Mesothelial cell of epicardium (in vitro differentiated cells): Measurements from ENCODE around the gene ECHDC3. TPM values are rescaled to one million over a fixed set of nuclear protein-coding genes. Genes with fewer than 3 reads are reported as not detected.

Experiments
- DNase-seq, 2 experiments: peaks; one replicate each; pipeline ENCODE4 v3.0.0; 2021; ENCODE audit warnings: low spot score in 2 of 2; ENCODE audit not compliant: unreplicated experiment in 2 of 2
- H3K27ac Mint-ChIP-seq: 2 replicates; pipeline ENCODE4 v1.8.0; 2021; ENCODE audit warnings: mixed read lengths
- H3K27me3 Mint-ChIP-seq: 2 replicates; pipeline ENCODE4 v1.8.0; 2021; ENCODE audit warnings: low read depth, mixed read lengths
- H3K36me3 Mint-ChIP-seq: 2 replicates; pipeline ENCODE4 v1.8.0; 2021; ENCODE audit warnings: mixed read lengths
- H3K4me1 Mint-ChIP-seq: 2 replicates; pipeline ENCODE4 v1.8.0; 2021; ENCODE audit warnings: mixed read lengths
- H3K4me3 Mint-ChIP-seq: 2 replicates; pipeline ENCODE4 v1.8.0; 2021; ENCODE audit warnings: mild to moderate bottlenecking, moderate library complexity, mixed read lengths
- H3K9me3 Mint-ChIP-seq: 2 replicates; pipeline ENCODE4 v1.8.0; 2021; ENCODE audit warnings: mixed read lengths
- CTCF ChIP-seq: fragments of 200-600 bp; sonication (generic); IDR thresholded peaks from one replicate; pipeline ENCODE4 v1.5.0; 2021; ENCODE audit warnings: antibody characterized with exemption; ENCODE audit not compliant: unreplicated experiment
- total RNA-seq: library from RNA; stranded (reverse); gene quantifications from 3 replicates; pipeline ENCODE4 v1.2.1, GENCODE V29; 2021

ECHDC3 gene
- total RNA-seq, 1 donor from 2014 or later: 5.1 TPM

DNA sequence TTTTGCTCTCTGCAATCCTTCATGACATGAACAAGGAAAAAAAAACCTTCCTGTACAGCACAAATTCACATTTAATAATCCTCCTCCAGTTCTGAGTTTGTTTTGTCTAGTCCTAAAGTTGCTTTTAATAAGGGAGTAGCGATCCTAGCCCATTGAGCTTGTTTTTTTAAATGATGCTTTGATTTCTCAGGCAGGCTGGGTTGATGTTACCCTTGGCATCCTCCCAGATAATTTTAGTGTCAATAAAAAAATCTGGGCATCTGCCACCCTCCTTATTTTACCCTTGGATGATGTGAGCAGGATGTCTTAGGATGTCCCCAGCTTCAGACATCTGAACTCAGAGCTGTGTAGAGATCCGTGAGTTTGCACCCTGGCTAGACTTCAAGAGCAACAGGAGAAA is 47.1 kb downstream of the ECHDC3 start:
- peaks cover 10% of the 10 kb centered on the region for H3K4me1 Mint-ChIP-seq
- no peak for TF ChIP-seq CTCF
- H3K27me3 Mint-ChIP-seq: peaks cover 8% of the 10 kb centered on the region
- DNase-seq: no peak
- no peak overlapping the region for H3K27ac Mint-ChIP-seq
- H3K4me3 Mint-ChIP-seq: no peak overlapping the region
- no peaks in the 10 kb centered on the region for H3K9me3 Mint-ChIP-seq
- H3K36me3 Mint-ChIP-seq: no peaks in the 10 kb centered on the region

GRCh38 chr10:11789956-11790355 is 47.8 kb downstream of the ECHDC3 start:
- H3K4me1 Mint-ChIP-seq: peaks cover 13% of the 10 kb centered on the region
- H3K36me3 Mint-ChIP-seq: no peaks in the 10 kb centered on the region
- H3K9me3 Mint-ChIP-seq: no peaks in the 10 kb centered on the region
- H3K27me3 Mint-ChIP-seq: peaks cover 8% of the 10 kb centered on the region
- H3K4me3 Mint-ChIP-seq: no peak overlapping the region
- TF ChIP-seq CTCF: no peak
- H3K27ac Mint-ChIP-seq: no peak overlapping the region
- DNase-seq: no peak

DNA sequence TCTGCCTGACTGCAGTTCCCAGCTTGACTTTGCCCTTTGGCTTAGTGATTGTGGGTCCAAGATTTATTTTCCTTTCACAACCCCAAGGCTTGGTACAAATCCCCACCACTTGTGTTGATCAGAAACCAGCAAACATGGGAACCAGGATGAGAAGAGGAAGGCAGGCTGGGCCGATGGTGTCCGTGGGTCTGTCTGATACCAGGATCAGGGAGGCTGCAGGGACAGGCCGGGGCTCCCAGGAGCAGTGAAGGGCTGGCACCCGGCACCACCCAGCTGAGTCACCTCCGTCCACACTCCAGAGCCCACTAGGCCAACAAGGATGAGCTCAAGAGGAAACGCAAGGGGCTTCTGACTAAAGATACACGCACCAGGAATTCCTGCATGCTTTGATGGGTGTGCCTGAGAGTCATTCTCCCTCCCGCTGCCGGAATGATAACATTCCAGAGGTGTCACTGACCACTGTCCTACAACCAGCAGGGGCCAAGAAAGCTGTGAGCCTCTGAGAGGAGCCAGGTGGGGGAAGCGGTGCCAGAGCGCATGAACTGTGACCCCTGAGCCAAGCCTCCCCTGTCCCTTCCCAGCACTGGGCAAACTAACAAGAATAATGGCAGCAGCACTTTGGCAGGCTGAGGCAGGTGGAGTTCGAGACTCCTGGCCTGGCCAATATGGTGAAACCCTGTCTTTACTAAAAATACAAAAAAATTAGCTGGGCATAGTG is 51.7 kb downstream of the ECHDC3 start:
- Mint-ChIP-seq H3K4me3 (no peak overlapping the region), H3K27me3 (no peaks in the 10 kb centered on the region), H3K36me3 (no peaks in the 10 kb centered on the region), H3K9me3 (no peaks in the 10 kb centered on the region), H3K4me1 (peaks cover 29% of the 10 kb centered on the region), H3K27ac (peak overlapping the region; percentile 50)
- no peak for TF ChIP-seq CTCF
- no peak for DNase-seq

- H3K4me1 Mint-ChIP-seq: peaks cover 26% of the 10 kb centered on the region
- peak overlapping the region; percentile 39 for H3K27ac Mint-ChIP-seq
- no peaks in the 10 kb centered on the region for H3K9me3 Mint-ChIP-seq
- DNase-seq: no peak
- TF ChIP-seq CTCF: no peak
- no peaks in the 10 kb centered on the region for H3K36me3 Mint-ChIP-seq
- H3K27me3 Mint-ChIP-seq: no peaks in the 10 kb centered on the region
- no peak overlapping the region for H3K4me3 Mint-ChIP-seq
Measured at GRCh38 chr10:11794566-11794965, 52.4 kb downstream of the ECHDC3 start.

GRCh38 chr10:11795101-11795920 is 53.1 kb downstream of the ECHDC3 start:
- Mint-ChIP-seq H3K4me1 (peaks cover 26% of the 10 kb centered on the region), H3K27me3 (no peaks in the 10 kb centered on the region), H3K27ac (peak overlapping the region; percentile 39), H3K36me3 (no peaks in the 10 kb centered on the region), H3K4me3 (no peak overlapping the region), H3K9me3 (no peaks in the 10 kb centered on the region)
- no peak for DNase-seq
- no peak for TF ChIP-seq CTCF
